GM12872 (cell line): ENCODE results near the gene LMBR1L.
A peak's percentile ranks its signal among the peaks of the same experiment; 100 is the strongest.

Experiments
- CTCF ChIP-seq: IDR thresholded peaks from 3 replicates; pipeline ENCODE4 v1.5.1; 2011; ENCODE audit warnings: low read depth, mild to moderate bottlenecking, low read length, moderate library complexity; ENCODE audit not compliant: insufficient read depth

Gene LMBR1L, protein sequence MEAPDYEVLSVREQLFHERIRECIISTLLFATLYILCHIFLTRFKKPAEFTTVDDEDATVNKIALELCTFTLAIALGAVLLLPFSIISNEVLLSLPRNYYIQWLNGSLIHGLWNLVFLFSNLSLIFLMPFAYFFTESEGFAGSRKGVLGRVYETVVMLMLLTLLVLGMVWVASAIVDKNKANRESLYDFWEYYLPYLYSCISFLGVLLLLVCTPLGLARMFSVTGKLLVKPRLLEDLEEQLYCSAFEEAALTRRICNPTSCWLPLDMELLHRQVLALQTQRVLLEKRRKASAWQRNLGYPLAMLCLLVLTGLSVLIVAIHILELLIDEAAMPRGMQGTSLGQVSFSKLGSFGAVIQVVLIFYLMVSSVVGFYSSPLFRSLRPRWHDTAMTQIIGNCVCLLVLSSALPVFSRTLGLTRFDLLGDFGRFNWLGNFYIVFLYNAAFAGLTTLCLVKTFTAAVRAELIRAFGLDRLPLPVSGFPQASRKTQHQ

GRCh38 chr12:49110464-49111155, at the start of gene LMBR1L:
TSS of gene LMBR1L (minus strand) at chr12:49110847. CDS start at chr12:49110555, 292 bp downstream.
- peak; percentile 48; the same call in 1 of the 3 replicates for TF ChIP-seq CTCF

DNA sequence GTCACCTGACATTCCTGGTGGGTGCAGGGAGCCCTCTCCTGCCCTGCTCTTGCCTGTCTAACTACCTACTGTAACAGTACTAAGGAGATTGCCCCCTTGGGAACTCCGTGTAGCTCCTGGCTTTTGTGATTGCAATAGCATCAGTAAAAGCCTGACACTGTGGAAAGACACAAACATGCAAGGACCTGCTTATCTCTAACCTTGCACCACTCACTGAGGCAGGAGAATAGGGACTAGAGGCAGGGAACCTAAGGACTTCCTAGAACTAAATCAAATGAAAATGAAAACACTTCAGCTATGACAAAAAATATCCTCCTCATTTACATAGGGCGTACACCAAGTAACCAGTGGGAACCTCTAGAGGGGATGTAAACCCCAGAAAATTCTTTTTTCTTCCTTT, 49.8 kb upstream of the LMBR1L start:
- TF ChIP-seq CTCF = no peak

DNA sequence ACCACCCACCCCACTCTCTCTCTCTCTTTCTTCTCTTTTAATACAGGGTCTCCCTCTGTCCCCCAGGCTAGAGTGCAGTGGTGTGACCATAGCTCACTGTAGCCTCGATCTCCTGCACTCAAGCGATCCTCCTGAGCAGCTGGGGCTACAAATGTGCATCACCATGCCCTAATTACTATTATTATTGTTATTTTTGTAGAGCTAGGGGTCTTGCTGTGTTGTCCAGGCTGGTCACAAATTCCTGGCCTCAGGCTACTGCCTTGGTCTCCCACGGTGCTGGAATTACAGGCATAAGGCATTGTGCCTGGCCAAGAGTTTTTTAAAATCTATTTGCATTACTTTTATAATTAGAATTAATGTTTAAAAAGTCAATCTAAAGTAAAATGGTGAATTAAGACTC, 43.6 kb upstream of the LMBR1L start:
- no peak for TF ChIP-seq CTCF

GRCh38 chr12:49147384-49147783, 36.7 kb upstream of the LMBR1L start:
- TF ChIP-seq CTCF = no peak

DNA sequence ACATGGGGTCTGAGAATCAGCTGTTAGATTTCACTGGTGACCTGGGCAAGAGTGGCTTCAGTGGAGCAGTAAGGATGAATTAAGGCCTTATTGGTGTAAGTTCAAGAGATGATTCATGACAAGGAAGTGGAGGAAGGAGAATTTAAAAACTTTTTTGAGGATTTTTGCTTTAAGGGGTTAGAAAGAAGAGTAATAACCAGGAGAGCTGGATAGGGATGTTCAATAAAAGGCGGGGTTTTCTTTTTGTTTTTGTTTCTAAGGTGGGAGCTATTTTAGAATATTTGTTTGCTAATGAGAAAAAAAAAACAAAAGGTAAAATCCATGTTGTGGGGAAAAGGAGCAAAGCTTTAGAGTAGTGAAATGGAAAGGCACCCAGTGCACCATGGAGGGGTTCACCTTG, 35.8 kb upstream of the LMBR1L start:
- no peak for TF ChIP-seq CTCF

- TF ChIP-seq CTCF = no peak
Observed at GRCh38 chr12:49144384-49144783, 33.7 kb upstream of the LMBR1L start.

DNA sequence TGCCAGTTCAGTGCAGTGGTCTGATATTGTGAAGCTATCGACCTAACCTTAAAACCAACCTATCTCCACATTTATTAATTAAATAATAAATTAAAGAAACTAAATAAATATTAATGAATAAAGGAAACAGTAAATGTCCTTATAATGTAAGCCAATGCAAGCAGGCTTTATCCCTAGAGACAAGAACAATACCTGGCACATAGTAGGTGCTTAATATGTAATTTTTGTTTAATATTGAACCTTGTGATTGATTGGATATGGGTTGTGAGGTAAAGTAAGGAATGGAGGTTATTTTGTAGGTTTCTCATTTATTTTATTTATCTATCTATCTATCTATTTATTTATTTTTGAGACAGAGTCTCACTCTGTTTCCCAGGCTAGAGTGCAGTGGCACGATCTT, 28.4 kb upstream of the LMBR1L start:
- no peak for TF ChIP-seq CTCF
